SK-N-SH (cell line): Measurements from ENCODE around the gene KMT2C. TPM values are rescaled to one million over a fixed set of nuclear protein-coding genes. Genes with fewer than 3 reads are reported as not detected.
"Not testable (repeated sequence)": the region's sequence is repeated elsewhere in the genome, so short reads cannot be mapped to it uniquely, and the experiment has no call there.

Source experiments
- CTCF ChIA-PET: fragments of 300-600, 350-600 bp; formaldehyde crosslinking; extraction: SDS; loops from one replicate; lab custom pipeline; 2021; lab: Yijun Ruan, JAX
- POLR2A ChIA-PET: fragments of 350-600 bp; sonication (Branson Sonifier 250); formaldehyde crosslinking; extraction: SDS; loops from one replicate; lab custom pipeline; 2020; ENCODE audit warnings: antibody characterized with exemption, inconsistent platforms; lab: Yijun Ruan, JAX
- DNase-seq: peaks from one replicate; pipeline ENCODE4 v3.0.0; 2012
- H2AFZ ChIP-seq: fragments of 200-600 bp; sonication (generic); 2 replicates; pipeline ENCODE4 v1.8.1; 2016; ENCODE audit warnings: antibody characterized with exemption, mild to moderate bottlenecking, low read depth
- H3F3A ChIP-seq: fragments of 200-600 bp; sonication (generic); replicated peaks from 2 replicates; pipeline ENCODE3; 2016; ENCODE audit warnings: antibody characterized with exemption, mild to moderate bottlenecking; ENCODE audit not compliant: insufficient read depth
- H3K27ac ChIP-seq, 2 experiments: fragments of 200-500 bp in 1 of 2; fragments of 200-600 bp in 1 of 2; sonication (Bioruptor generic) in 1 of 2; sonication (generic), shearing (Covaris generic) in 1 of 2; 2 replicates each; pipeline versions ENCODE4 v1.5.1 to v1.6.1; 2014 to 2016; ENCODE audit warnings: low read depth in 2 of 2, inconsistent platforms in 1 of 2, low read length in 1 of 2, mild to moderate bottlenecking in 1 of 2, mixed read lengths in 1 of 2
- H3K27me3 ChIP-seq: fragments of 200-600 bp; sonication (generic), shearing (Covaris generic); 2 replicates; pipeline ENCODE4 v1.6.1; 2016; ENCODE audit warnings: mixed run types; ENCODE audit not compliant: insufficient read depth
- H3K36me3 ChIP-seq, 2 experiments: fragments of 200-500 bp in 1 of 2; fragments of 200-600 bp in 1 of 2; sonication (Bioruptor generic) in 1 of 2; sonication (generic) in 1 of 2; replicated peaks in 1 of 2; 2 replicates each; pipeline versions ENCODE3 to v1.5.1; 2014 to 2016; ENCODE audit warnings: low read length in 1 of 2, mild to moderate bottlenecking in 1 of 2; ENCODE audit not compliant: insufficient read depth in 2 of 2, control insufficient read depth in 1 of 2
- H3K4me1 ChIP-seq, 2 experiments: fragments of 200-500 bp in 1 of 2; fragments of 200-600 bp in 1 of 2; sonication (Bioruptor generic) in 1 of 2; sonication (generic), shearing (Covaris generic) in 1 of 2; 2 replicates each; pipeline versions ENCODE4 v1.5.1 to v1.6.1; 2014 to 2016; ENCODE audit warnings: low read depth in 1 of 2, low read length in 1 of 2, mixed run types in 1 of 2; ENCODE audit not compliant: insufficient read depth in 2 of 2, control insufficient read depth in 1 of 2
- H3K4me2 ChIP-seq: fragments of 200-600 bp; sonication (generic), shearing (Covaris generic); 2 replicates; pipeline ENCODE4 v1.6.1; 2017; ENCODE audit warnings: mixed run types
- H3K4me3 ChIP-seq, 2 experiments: fragments of 200-500 bp in 1 of 2; fragments of 200-600 bp in 1 of 2; sonication (Bioruptor generic) in 1 of 2; sonication (generic), shearing (Covaris generic) in 1 of 2; 2 replicates each; pipeline versions ENCODE4 v1.5.1 to v1.8.1; 2014 to 2016; ENCODE audit warnings: low read depth in 2 of 2, inconsistent platforms in 1 of 2, low read length in 1 of 2, mild to moderate bottlenecking in 1 of 2, mixed read lengths in 1 of 2, moderate library complexity in 1 of 2
- H3K79me2 ChIP-seq: fragments of 200-600 bp; sonication (generic); 2 replicates; pipeline ENCODE4 v1.8.1; 2017; ENCODE audit warnings: mild to moderate bottlenecking; ENCODE audit not compliant: insufficient read depth
- H3K9ac ChIP-seq: fragments of 200-600 bp; sonication (generic); 2 replicates; pipeline ENCODE4 v1.6.1; 2017; ENCODE audit warnings: mixed run types
- H3K9me2 ChIP-seq: fragments of 200-600 bp; sonication (generic); 2 replicates; pipeline ENCODE4 v1.6.1; 2017; ENCODE audit warnings: mixed run types
- H3K9me3 ChIP-seq: fragments of 200-600 bp; sonication (generic); 2 replicates; pipeline ENCODE4 v1.6.1; 2017; ENCODE audit warnings: mixed run types, mild to moderate bottlenecking, moderate library complexity
- H4K20me1 ChIP-seq: fragments of 200-600 bp; sonication (generic); 2 replicates; pipeline ENCODE4 v1.6.1; 2017; ENCODE audit warnings: mild to moderate bottlenecking, mixed run types; ENCODE audit not compliant: insufficient read depth
- CTCF ChIP-seq: fragments of 200-600 bp; sonication (generic); IDR thresholded peaks from 2 replicates; pipeline ENCODE4 v1.6.1; 2017; ENCODE audit warnings: antibody characterized with exemption, mild to moderate bottlenecking, moderate library complexity
- EZH2phosphoT487 ChIP-seq: fragments of 200-600 bp; sonication (generic); IDR thresholded peaks from 2 replicates; pipeline ENCODE4 v1.6.1; 2017; ENCODE audit warnings: low read depth, mixed run types, mild to moderate bottlenecking, antibody characterized with exemption, moderate library complexity, borderline replicate concordance
- FOSL2 ChIP-seq: IDR thresholded peaks from 2 replicates; pipeline ENCODE4 v1.4.0; 2012; ENCODE audit warnings: low read depth, mild to moderate bottlenecking, moderate library complexity, borderline replicate concordance
- GABPA ChIP-seq: IDR thresholded peaks from 2 replicates; pipeline ENCODE4 v1.4.0; 2012; ENCODE audit warnings: low read depth, mild to moderate bottlenecking
- JUND ChIP-seq: IDR thresholded peaks from 2 replicates; pipeline ENCODE4 v1.4.0; 2012
- MEF2A ChIP-seq: IDR thresholded peaks from 2 replicates; pipeline ENCODE4 v1.4.0; 2012; ENCODE audit warnings: low read depth, borderline replicate concordance
- NRF1 ChIP-seq: IDR thresholded peaks from 2 replicates; pipeline ENCODE4 v1.6.1; 2012; ENCODE audit warnings: low read depth, mild to moderate bottlenecking, low read length
- RFX5 ChIP-seq: IDR thresholded peaks from 2 replicates; pipeline ENCODE4 v1.6.1; 2012; ENCODE audit warnings: mild to moderate bottlenecking, improper control_type of control experiment, low read length
- RXRA ChIP-seq: IDR thresholded peaks from 2 replicates; pipeline ENCODE4 v1.4.0; 2012; ENCODE audit warnings: low read depth, mild to moderate bottlenecking, borderline replicate concordance
- SIN3A ChIP-seq: IDR thresholded peaks from 2 replicates; pipeline ENCODE4 v1.6.1; 2012; ENCODE audit warnings: low read depth, mild to moderate bottlenecking, low read length, moderate library complexity, borderline replicate concordance
- SMC3 ChIP-seq: IDR thresholded peaks from 2 replicates; pipeline ENCODE4 v1.6.1; 2012; ENCODE audit warnings: low read depth, low read length, improper control_type of control experiment
- TCF12 ChIP-seq: IDR thresholded peaks from 2 replicates; pipeline ENCODE4 v1.4.0; 2012
- YY1 ChIP-seq: IDR thresholded peaks from 2 replicates; pipeline ENCODE4 v1.4.0; 2012; ENCODE audit warnings: low read depth, mild to moderate bottlenecking
- ZBTB33 ChIP-seq: IDR thresholded peaks from 2 replicates; pipeline ENCODE4 v1.4.0; 2012; ENCODE audit warnings: low read depth, borderline replicate concordance
- WGBS: methylation state at CpG from one replicate; pipeline ENCODE4 v1.1.6; 2017; ENCODE audit warnings: low lambda C conversion rate; 5-methylcytosine and 5-hydroxymethylcytosine counted together
- polyA plus RNA-seq, 3 experiments: library from polyadenylated mRNA; depleted of rRNA; stranded (reverse); fragments of >200 nt; gene quantifications; 2 replicates each; pipeline ENCODE4 v1.2.3, GENCODE V29; 2012
- TF ChIP-seq, protein P1 (sequence below): IDR thresholded peaks from 2 replicates; pipeline ENCODE4 v1.6.1; 2012; ENCODE audit warnings: mild to moderate bottlenecking, low read depth, low read length, moderate library complexity
- TF ChIP-seq, protein P2 (sequence below): IDR thresholded peaks from 2 replicates; pipeline ENCODE4 v1.4.0; 2012; ENCODE audit warnings: low read depth
- TF ChIP-seq, protein P3 (sequence below): fragments of 150-350 bp; IDR thresholded peaks from 2 replicates; pipeline ENCODE4 v1.6.1; 2016; ENCODE audit warnings: mild to moderate bottlenecking, low read depth, low read length

The KMT2C gene
- polyA plus RNA-seq, 1 of the 3 experiments (the other 2 are of a cell fraction) = 8.0 TPM

DNA sequence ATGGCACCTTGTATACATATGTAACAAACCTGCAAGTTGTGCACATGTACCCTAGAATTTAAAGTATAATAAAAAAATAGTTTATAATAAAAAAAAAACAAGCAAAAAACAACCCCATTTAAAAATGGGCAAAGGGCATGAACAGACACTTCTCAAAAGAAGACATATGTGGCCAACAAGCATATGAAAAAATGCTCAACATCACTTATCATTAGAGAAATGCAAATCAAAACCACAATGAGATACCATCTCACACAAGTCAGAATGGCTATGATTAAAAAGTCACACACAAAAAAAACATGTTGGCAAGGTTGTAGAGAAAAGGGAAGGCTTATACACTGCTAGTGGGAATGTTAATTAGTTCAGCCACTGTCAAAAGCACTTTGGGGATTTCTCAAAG lies 14.9 kb downstream of the KMT2C start:
- Histone ChIP-seq H3K79me2 (peaks cover 99% of the 10 kb centered on the region), H4K20me1 (peaks cover 88% of the 10 kb centered on the region), H3K36me3 (peaks cover 0 to 23% of the 10 kb centered on the region in 2 experiments)
- H3K4me3 ChIP-seq, H3K4me2 ChIP-seq, H3K9ac ChIP-seq, DNase-seq, H3K9me3 ChIP-seq, H3F3A ChIP-seq, CTCF ChIA-PET, H3K9me2 ChIP-seq, H3K27me3 ChIP-seq, H3K27ac ChIP-seq, H2AFZ ChIP-seq, POLR2A ChIA-PET, H3K4me1 ChIP-seq: not testable (repeated sequence)

DNA sequence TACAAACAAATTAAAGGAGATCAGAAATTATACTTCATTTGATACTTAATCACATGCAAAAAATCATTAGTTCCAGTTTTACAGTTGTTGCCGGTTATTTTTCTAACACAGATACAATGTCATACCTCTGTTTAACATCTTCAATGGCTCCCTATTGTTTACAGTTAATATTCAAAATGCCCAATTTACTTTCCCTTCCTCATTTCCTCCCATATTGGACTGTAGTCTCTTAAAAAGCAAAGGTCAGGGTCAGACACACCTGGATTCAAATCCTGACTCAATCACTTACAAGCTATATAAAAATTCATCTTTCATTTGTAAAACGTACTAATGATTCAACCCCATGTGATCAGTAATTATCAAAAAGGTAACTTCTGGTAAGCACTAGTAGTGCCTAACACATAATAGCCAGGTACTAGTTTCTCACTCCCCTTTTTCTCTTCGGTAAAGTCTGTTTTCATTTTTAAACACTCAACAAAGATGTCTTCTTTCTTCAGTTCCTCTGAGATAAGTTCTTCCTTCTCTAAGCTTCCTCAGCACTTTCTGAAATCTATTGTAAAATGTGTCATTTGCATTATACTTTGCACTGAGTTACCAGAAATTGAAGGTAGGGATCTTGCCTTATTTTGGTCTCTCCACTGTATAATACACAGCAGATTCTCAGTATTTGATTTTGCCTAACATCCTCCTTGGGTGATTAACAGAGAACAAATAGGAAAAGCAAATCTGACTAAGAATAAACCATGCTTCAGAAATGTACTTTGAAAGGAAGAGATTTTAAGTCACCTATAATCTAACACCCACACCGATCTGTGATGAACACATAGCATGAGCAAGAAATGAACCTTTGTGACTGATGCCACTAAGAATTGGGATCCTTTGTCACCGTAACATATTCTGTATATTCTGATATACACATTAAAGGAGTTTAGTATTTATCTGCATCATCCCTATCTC lies 16.1 kb downstream of the KMT2C start:
- Histone ChIP-seq H3K9me3 (peaks cover 6% of the 10 kb centered on the region; the same call in 1 of the 2 replicates), H3K79me2 (peaks cover 98% of the 10 kb centered on the region), H3K9ac (no peak overlapping the region), H3K27ac (no peak overlapping the region), H3K4me2 (no peak overlapping the region), H3K36me3 (peaks cover 0 to 23% of the 10 kb centered on the region in 2 experiments), H3K4me1 (no peaks in the 10 kb centered on the region), H3F3A (peaks cover 3% of the 10 kb centered on the region), H3K27me3 (no peaks in the 10 kb centered on the region), H4K20me1 (peaks cover 87% of the 10 kb centered on the region), H2AFZ (no peak overlapping the region), H3K4me3 (no peak overlapping the region), H3K9me2 (no peaks in the 10 kb centered on the region)
- 93% methylated on average over 5 of the region's 5 CpGs for WGBS
- DNase-seq = no peak
- POLR2A ChIA-PET = no interaction called here
- CTCF ChIA-PET = no interaction called here
- no peak for TF ChIP-seq JUND
- no peak for TF ChIP-seq EZH2phosphoT487
- TF ChIP-seq ZBTB33 = no peak
- TF ChIP-seq, protein P1, sequence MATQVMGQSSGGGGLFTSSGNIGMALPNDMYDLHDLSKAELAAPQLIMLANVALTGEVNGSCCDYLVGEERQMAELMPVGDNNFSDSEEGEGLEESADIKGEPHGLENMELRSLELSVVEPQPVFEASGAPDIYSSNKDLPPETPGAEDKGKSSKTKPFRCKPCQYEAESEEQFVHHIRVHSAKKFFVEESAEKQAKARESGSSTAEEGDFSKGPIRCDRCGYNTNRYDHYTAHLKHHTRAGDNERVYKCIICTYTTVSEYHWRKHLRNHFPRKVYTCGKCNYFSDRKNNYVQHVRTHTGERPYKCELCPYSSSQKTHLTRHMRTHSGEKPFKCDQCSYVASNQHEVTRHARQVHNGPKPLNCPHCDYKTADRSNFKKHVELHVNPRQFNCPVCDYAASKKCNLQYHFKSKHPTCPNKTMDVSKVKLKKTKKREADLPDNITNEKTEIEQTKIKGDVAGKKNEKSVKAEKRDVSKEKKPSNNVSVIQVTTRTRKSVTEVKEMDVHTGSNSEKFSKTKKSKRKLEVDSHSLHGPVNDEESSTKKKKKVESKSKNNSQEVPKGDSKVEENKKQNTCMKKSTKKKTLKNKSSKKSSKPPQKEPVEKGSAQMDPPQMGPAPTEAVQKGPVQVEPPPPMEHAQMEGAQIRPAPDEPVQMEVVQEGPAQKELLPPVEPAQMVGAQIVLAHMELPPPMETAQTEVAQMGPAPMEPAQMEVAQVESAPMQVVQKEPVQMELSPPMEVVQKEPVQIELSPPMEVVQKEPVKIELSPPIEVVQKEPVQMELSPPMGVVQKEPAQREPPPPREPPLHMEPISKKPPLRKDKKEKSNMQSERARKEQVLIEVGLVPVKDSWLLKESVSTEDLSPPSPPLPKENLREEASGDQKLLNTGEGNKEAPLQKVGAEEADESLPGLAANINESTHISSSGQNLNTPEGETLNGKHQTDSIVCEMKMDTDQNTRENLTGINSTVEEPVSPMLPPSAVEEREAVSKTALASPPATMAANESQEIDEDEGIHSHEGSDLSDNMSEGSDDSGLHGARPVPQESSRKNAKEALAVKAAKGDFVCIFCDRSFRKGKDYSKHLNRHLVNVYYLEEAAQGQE = no peak
- TF ChIP-seq CTCF = no peak
- TF ChIP-seq, protein P2, sequence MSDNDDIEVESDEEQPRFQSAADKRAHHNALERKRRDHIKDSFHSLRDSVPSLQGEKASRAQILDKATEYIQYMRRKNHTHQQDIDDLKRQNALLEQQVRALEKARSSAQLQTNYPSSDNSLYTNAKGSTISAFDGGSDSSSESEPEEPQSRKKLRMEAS = no peak
- no peak for TF ChIP-seq SMC3
- no peak for TF ChIP-seq GABPA
- TF ChIP-seq RXRA = no peak
- TF ChIP-seq MEF2A = no peak
- TF ChIP-seq, protein P3, sequence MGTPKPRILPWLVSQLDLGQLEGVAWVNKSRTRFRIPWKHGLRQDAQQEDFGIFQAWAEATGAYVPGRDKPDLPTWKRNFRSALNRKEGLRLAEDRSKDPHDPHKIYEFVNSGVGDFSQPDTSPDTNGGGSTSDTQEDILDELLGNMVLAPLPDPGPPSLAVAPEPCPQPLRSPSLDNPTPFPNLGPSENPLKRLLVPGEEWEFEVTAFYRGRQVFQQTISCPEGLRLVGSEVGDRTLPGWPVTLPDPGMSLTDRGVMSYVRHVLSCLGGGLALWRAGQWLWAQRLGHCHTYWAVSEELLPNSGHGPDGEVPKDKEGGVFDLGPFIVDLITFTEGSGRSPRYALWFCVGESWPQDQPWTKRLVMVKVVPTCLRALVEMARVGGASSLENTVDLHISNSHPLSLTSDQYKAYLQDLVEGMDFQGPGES = no peak
- TF ChIP-seq FOSL2 = no peak
- no peak for TF ChIP-seq TCF12
- no peak for TF ChIP-seq NRF1
- TF ChIP-seq YY1 = no peak
- TF ChIP-seq RFX5 = no peak
- TF ChIP-seq SIN3A = no peak
